IMR-90 (cell line): Measurements from ENCODE around the gene TMEM63C. TPM values are rescaled to one million over a fixed set of nuclear protein-coding genes. Genes with fewer than 3 reads are reported as not detected.

ENCODE experiments used
- ATAC-seq: fragments of 200-7000 bp; cut with Tn5 transposase; 2 replicates; pipeline ENCODE4 v1.9.1; 2020; ENCODE audit warnings: low read depth, mild to moderate bottlenecking, moderate library complexity
- BruUV-seq: library from RNA; stranded (reverse); fragments of 400-500 nt; replicated peaks from 2 replicates; lab custom pipeline; 2021; lab: Mats Ljungman, UMichigan
- CTCF ChIA-PET: fragments of 300-600 bp; formaldehyde crosslinking; extraction: SDS; loops from one replicate; lab custom pipeline; 2021; ENCODE audit warnings: antibody characterized with exemption; lab: Yijun Ruan, JAX
- POLR2A ChIA-PET: fragments of 300-600 bp; sonication (Branson Sonifier 250); formaldehyde crosslinking; loops from one replicate; lab custom pipeline; 2022; ENCODE audit warnings: antibody characterized with exemption; ENCODE audit not compliant: unreplicated experiment; lab: Charles Lee
- DNase-seq: peaks from one replicate; pipeline ENCODE4 v3.0.0; 2013
- H2AFZ ChIP-seq: replicated peaks from 2 replicates; pipeline ENCODE3; 2013; ENCODE audit warnings: low read length, mild to moderate bottlenecking; ENCODE audit not compliant: poor library complexity
- H2AK5ac ChIP-seq: 2 replicates; pipeline ENCODE4 v1.6.1; 2013; ENCODE audit warnings: low read depth, low read length, inconsistent platforms
- H2AK9ac ChIP-seq: replicated peaks from 2 replicates; pipeline ENCODE3; 2013; ENCODE audit warnings: mild to moderate bottlenecking, low read depth, low read length, moderate library complexity; ENCODE audit not compliant: poor library complexity
- H2BK120ac ChIP-seq: 2 replicates; pipeline ENCODE4 v1.6.1; 2013; ENCODE audit warnings: low read depth, low read length, inconsistent platforms
- H2BK15ac ChIP-seq: 3 replicates; pipeline ENCODE4 v1.6.1; 2013; ENCODE audit warnings: low read depth, low read length, inconsistent platforms
- H2BK20ac ChIP-seq: 2 replicates; pipeline ENCODE4 v1.6.1; 2013; ENCODE audit warnings: low read depth, mild to moderate bottlenecking, inconsistent platforms, low read length, moderate library complexity
- H2BK5ac ChIP-seq: 2 replicates; pipeline ENCODE4 v1.6.1; 2013; ENCODE audit warnings: mild to moderate bottlenecking, low read depth, low read length, inconsistent platforms; ENCODE audit not compliant: poor library complexity, severe bottlenecking
- H3K14ac ChIP-seq: replicated peaks from 2 replicates; pipeline ENCODE4 v1.6.1; 2013; ENCODE audit warnings: low read depth, low read length, inconsistent platforms
- H3K18ac ChIP-seq: 2 replicates; pipeline ENCODE4 v1.6.1; 2013; ENCODE audit warnings: low read depth, low read length, control low read depth
- H3K23ac ChIP-seq: 2 replicates; pipeline ENCODE4 v1.6.1; 2013; ENCODE audit warnings: low read depth, low read length, inconsistent platforms
- H3K27ac ChIP-seq: 2 replicates; pipeline ENCODE4 v1.5.1; 2013; ENCODE audit warnings: mild to moderate bottlenecking, control low read depth, low read length; ENCODE audit not compliant: insufficient read depth
- H3K27me3 ChIP-seq: 2 replicates; pipeline ENCODE4 v1.6.1; 2013; ENCODE audit warnings: low read length; ENCODE audit not compliant: control insufficient read depth, insufficient read depth
- H3K36me3 ChIP-seq: 2 replicates; pipeline ENCODE4 v1.6.1; 2013; ENCODE audit warnings: low read length, mixed read lengths; ENCODE audit not compliant: control insufficient read depth, insufficient read depth
- H3K4ac ChIP-seq: 2 replicates; pipeline ENCODE4 v1.6.1; 2013; ENCODE audit warnings: low read depth, low read length, inconsistent platforms
- H3K4me1 ChIP-seq: 2 replicates; pipeline ENCODE4 v1.6.1; 2013; ENCODE audit warnings: low read length, mixed read lengths; ENCODE audit not compliant: control insufficient read depth, insufficient read depth
- H3K4me2 ChIP-seq: 2 replicates; pipeline ENCODE4 v1.6.1; 2013; ENCODE audit warnings: low read depth, mild to moderate bottlenecking, control low read depth, low read length, moderate library complexity
- H3K4me3 ChIP-seq: 2 replicates; pipeline ENCODE4 v1.5.1; 2013; ENCODE audit warnings: low read depth, mild to moderate bottlenecking, control low read depth, low read length, moderate library complexity; ENCODE audit not compliant: insufficient read depth
- H3K56ac ChIP-seq: 2 replicates; pipeline ENCODE4 v1.6.1; 2013; ENCODE audit warnings: low read length, inconsistent platforms; ENCODE audit not compliant: insufficient read depth; ENCODE audit errors: extremely low read depth
- H3K79me1 ChIP-seq, 2 experiments: 2 replicates each; pipeline ENCODE4 v1.6.1; 2013; ENCODE audit warnings: low read length in 2 of 2, inconsistent platforms in 1 of 2, low read depth in 1 of 2
- H3K9ac ChIP-seq: 2 replicates; pipeline ENCODE4 v1.6.1; 2013; ENCODE audit warnings: low read depth, low read length, control low read depth
- H3K9me1 ChIP-seq: 2 replicates; pipeline ENCODE4 v1.6.1; 2013; ENCODE audit warnings: low read length, inconsistent platforms; ENCODE audit not compliant: insufficient read depth
- H3K9me3 ChIP-seq: 2 replicates; pipeline ENCODE4 v1.6.1; 2013; ENCODE audit warnings: low read length; ENCODE audit not compliant: control insufficient read depth, insufficient read depth
- H4K20me1 ChIP-seq: 2 replicates; pipeline ENCODE4 v1.6.1; 2013; ENCODE audit warnings: low read length, inconsistent platforms; ENCODE audit not compliant: insufficient read depth
- H4K5ac ChIP-seq: 2 replicates; pipeline ENCODE4 v1.6.1; 2013; ENCODE audit warnings: mild to moderate bottlenecking, low read depth, low read length, control low read depth
- H4K8ac ChIP-seq, 2 experiments: 2 replicates each; pipeline ENCODE4 v1.6.1; 2013; ENCODE audit warnings: low read depth in 2 of 2, low read length in 2 of 2, control low read depth in 1 of 2, inconsistent platforms in 1 of 2
- H4K91ac ChIP-seq: 2 replicates; pipeline ENCODE4 v1.6.1; 2013; ENCODE audit warnings: low read depth, low read length, inconsistent platforms; ENCODE audit not compliant: insufficient read depth
- CHD1 ChIP-seq: IDR thresholded peaks from 2 replicates; pipeline ENCODE4 v1.6.1; 2012; ENCODE audit warnings: low read depth, low read length, improper control_type of control experiment
- CTCF ChIP-seq: conservative IDR thresholded peaks from 2 replicates; pipeline ENCODE4 v1.5.1; 2012; ENCODE audit warnings: mild to moderate bottlenecking, low read depth, low read length, improper control_type of control experiment
- ELK1 ChIP-seq: fragments of 150-350 bp; IDR thresholded peaks from 2 replicates; pipeline ENCODE4 v1.6.1; 2016; ENCODE audit warnings: low read depth, mild to moderate bottlenecking, low read length, moderate library complexity, borderline replicate concordance
- MAFK ChIP-seq: IDR thresholded peaks from 2 replicates; pipeline ENCODE4 v1.6.1; 2012; ENCODE audit warnings: low read depth, low read length, improper control_type of control experiment
- POLR2A ChIP-seq: IDR thresholded peaks from 2 replicates; pipeline ENCODE4 v1.6.1; 2012; ENCODE audit warnings: mild to moderate bottlenecking, low read depth, low read length
- RFX5 ChIP-seq: IDR thresholded peaks from 2 replicates; pipeline ENCODE4 v1.8.0; 2012; ENCODE audit warnings: low read depth, mild to moderate bottlenecking, low read length, moderate library complexity
- SMC3 ChIP-seq: fragments of 150-350 bp; IDR thresholded peaks from 2 replicates; pipeline ENCODE4 v1.6.1; 2016; ENCODE audit warnings: low read depth, mild to moderate bottlenecking, antibody characterized with exemption, low read length, moderate library complexity
- USF2 ChIP-seq: fragments of 150-350 bp; IDR thresholded peaks from 2 replicates; pipeline ENCODE4 v1.6.1; 2017; ENCODE audit warnings: mild to moderate bottlenecking, antibody characterized with exemption, low read length, low read depth
- WGBS, 2 experiments: methylation state at CpG; one replicate each; pipeline versions ENCODE4 v1.1.5 to v1.1.7; 2013; ENCODE audit warnings: missing lambda C conversion rate in 2 of 2; ENCODE audit not compliant: insufficient read length in 1 of 2; ENCODE audit errors: extremely low coverage in 2 of 2; 5-methylcytosine and 5-hydroxymethylcytosine counted together
- dilution Hi-C: fragments of 300-500 bp; cut with HindIII; formaldehyde crosslinking; loops from one replicate; pipeline ENCODE4 v1.14.3; 2018; ENCODE audit warnings: low sequenced_read_pairs; ENCODE audit not compliant: unreplicated experiment
- in situ Hi-C: fragments of 300-500 bp; cut with MboI; formaldehyde crosslinking; loops from 3 replicates; pipeline ENCODE4 v1.14.3; 2019; ENCODE audit warnings: low sequenced_read_pairs, inconsistent platforms, mixed read lengths
- intact Hi-C: fragments of 100-400 bp; cut with micrococcal nuclease; formaldehyde crosslinking; loops from 2 replicates; pipeline ENCODE4 v1.10.0; 2022
- polyA plus RNA-seq, 3 experiments: library from polyadenylated mRNA; depleted of rRNA; stranded (reverse); fragments of >200 nt; gene quantifications; 2 replicates each; pipeline ENCODE4 v1.2.3, GENCODE V29; 2012; ENCODE audit warnings: low replicate concordance in 1 of 3
- total RNA-seq: library from RNA; depleted of rRNA; stranded (reverse); fragments of >200 nt; gene quantifications from 2 replicates; pipeline ENCODE4 v1.2.3, GENCODE V29; 2012

TMEM63C gene
- total and polyA plus RNA-seq, 2 of the 4 experiments (the other 2 are of a cell fraction), result under 0.01 TPM; not detected in 1

- Histone ChIP-seq H2AK9ac (no peak overlapping the region), H2BK15ac (no peak overlapping the region), H2AFZ (no peak overlapping the region), H3K4ac (no peak overlapping the region), H3K56ac (no peak overlapping the region), H3K4me2 (no peak overlapping the region), H2BK120ac (no peak overlapping the region), H4K20me1 (no peaks in the 10 kb centered on the region), H3K9me1 (no peaks in the 10 kb centered on the region), H3K4me1 (no peaks in the 10 kb centered on the region), H3K4me3 (no peak overlapping the region), H2AK5ac (no peak overlapping the region), H3K9me3 (no peaks in the 10 kb centered on the region), H3K9ac (no peak overlapping the region), H3K18ac (no peak overlapping the region), H3K14ac (no peak overlapping the region), H2BK20ac (no peak overlapping the region), H3K27ac (no peak overlapping the region), H3K36me3 (no peaks in the 10 kb centered on the region), H2BK5ac (no peak overlapping the region), H3K27me3 (no peaks in the 10 kb centered on the region; the same call in 1 of the 2 replicates), H4K91ac (no peak overlapping the region), H4K8ac (no peak overlapping the region), H3K79me1 (no peaks in the 10 kb centered on the region), H4K5ac (no peak overlapping the region), H3K23ac (no peak overlapping the region)
- 47% methylated on average over 3 of the region's 3 CpGs; no CpG with 5 or more reads in 1 of the 2 experiments for WGBS, 2 experiments
- BruUV-seq, result no TSS peak
- in situ Hi-C loops, result no loop called here
- intact Hi-C loops, result no loop called here
- TF ChIP-seq RFX5, result no peak
- no peak for TF ChIP-seq USF2
- no peak for TF ChIP-seq CTCF
- no peak for TF ChIP-seq POLR2A
- TF ChIP-seq CHD1, result no peak
- no peak for TF ChIP-seq ELK1
- no peak for TF ChIP-seq MAFK
- TF ChIP-seq SMC3, result no peak
- ChIA-PET POLR2A (no interaction called here), CTCF (no interaction called here)
- no peak for DNase-seq
- ATAC-seq, result no peak
- dilution Hi-C loops, result no loop called here
Measured at GRCh38 chr14:77238356-77238755, 56.8 kb downstream of the TMEM63C start.
